NCI-H1694 (cell line): ENCODE data around the gene TTC39A.

Source experiments
- DNase-seq: peaks from one replicate; lab custom pipeline; 2025; lab: John Stamatoyannopoulos, UW

Gene TTC39A

DNA sequence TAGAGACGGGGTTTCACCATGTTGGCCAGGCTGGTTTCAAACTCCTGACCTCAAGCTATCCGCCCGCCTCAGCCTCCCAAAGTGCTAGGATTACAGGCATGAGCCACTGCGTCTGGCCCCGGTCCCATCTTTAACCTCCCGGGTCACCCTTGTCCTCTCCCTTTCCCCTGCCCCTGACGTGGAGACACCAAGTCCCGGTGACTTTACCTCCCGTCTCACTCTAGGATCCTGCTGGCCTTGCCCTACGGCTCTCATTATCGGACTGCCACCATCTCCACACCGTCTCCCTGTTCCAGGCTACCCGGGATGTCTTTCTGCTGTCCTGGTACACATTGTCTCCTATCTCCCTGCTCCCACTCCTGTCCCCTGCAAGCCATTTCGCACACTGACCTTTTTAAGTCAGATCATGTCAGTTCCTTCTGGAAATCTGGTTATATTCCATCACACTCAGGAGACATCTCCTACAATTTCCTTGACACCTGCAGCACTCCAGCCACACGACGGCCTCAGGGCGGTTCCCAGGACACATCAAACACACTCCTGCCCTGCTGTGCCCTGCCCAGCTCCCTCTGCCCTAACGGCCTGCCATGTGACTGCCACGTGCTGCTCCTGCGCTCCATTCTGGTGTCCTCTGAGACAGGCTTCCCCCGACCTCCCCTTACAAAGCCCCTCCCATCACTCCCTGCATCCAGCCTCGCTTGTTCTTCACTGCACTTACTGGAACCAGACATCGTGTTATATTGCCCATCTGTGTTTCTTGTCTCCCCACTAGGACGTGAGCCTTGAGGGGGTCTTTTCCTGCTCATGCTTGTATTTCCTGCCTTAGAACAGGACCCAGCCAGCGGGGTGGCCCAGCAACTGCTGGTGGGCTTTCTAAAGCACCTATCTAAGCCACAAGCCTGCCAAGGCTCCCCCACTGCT is 32.7 kb downstream of the TTC39A start:
- no peak for DNase-seq

DNA sequence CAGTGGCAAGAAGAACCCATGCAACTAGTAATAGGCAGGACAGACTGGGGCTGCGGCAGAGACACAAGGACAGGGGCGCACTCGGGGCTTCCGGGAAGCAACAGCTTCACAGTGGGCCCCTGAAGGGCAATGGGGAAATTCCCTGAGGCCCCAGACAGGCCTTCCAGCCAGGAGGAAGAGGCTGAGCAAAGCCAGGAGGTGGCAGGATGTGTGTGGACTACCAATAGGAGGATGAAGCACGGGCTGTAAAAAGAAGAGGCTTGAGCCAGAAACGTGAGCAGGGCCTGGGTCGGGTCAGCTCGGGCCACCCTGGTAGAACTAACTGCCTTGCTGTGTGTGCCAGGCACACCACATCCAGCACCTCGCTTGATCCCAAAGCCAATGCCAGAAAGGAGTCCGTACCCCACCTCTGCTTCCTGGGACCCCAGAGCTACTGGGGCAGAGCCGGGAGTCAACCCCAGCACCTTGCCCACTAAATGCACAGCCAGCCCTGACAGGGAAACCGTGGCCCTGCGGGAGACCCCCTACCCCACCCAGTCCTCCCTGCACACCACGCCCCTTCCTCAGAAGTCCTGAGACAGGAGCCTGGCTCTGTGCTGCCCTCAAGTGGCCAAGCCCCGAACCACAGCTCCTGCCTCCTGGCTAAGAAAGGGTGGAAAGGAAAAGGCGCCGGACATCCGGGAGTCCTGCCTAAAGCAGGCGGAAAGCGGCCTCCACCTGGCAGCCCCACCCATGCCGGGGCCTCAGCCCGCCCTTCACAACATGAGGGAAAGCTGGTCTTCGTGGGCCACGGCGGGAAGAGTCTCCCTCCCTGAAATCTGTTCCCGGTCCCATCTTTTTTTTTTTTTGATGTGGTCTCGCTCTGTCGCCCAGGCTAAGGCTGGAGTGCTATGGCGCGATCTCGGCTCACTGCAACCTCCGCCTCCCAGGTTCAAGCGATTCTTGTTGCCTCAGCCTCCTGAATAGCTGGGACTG is 33.7 kb downstream of the TTC39A start:
- peak; percentile 93 for DNase-seq

GRCh38 chr1:51295926-51296325 is 34.4 kb downstream of the TTC39A start:
- DNase-seq = no peak

GRCh38 chr1:51294566-51295184 is 35.7 kb downstream of the TTC39A start:
- no peak for DNase-seq

GRCh38 chr1:51293898-51294515 is 36.4 kb downstream of the TTC39A start:
- DNase-seq = no peak

DNA sequence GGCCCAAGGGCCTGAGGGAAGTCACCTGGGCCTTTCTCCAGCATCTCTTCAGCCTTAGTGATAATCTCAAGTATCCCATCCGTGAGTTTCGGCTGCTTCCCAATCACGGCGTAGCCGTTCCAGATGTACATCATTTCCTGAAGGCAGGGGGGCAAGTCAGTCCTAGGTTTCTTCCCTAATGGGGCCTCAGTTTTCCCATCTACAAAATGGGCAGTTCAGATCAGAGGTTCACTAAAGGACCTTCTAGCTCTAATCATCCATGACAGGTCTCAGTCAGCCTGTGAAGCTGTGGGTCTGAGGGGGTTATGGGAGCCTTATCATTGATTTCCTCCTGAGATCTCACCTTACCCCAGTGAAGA is 39.9 kb downstream of the TTC39A start:
- DNase-seq = no peak

- DNase-seq = no peak
These were observed 40.5 kb downstream of the TTC39A start for GRCh38 chr1:51289676-51290488.

- no peak for DNase-seq
These were observed 41.8 kb downstream of the TTC39A start for GRCh38 chr1:51288578-51288977.

- DNase-seq = no peak
These were observed 42.4 kb downstream of the TTC39A start for GRCh38 chr1:51287966-51288365.

- DNase-seq = no peak
These were observed 45.3 kb downstream of the TTC39A start for GRCh38 chr1:51285055-51285454.

GRCh38 chr1:51284487-51284954 is 45.8 kb downstream of the TTC39A start:
- DNase-seq = no peak

GRCh38 chr1:51283979-51284378 is 46.4 kb downstream of the TTC39A start:
- DNase-seq = no peak

DNA sequence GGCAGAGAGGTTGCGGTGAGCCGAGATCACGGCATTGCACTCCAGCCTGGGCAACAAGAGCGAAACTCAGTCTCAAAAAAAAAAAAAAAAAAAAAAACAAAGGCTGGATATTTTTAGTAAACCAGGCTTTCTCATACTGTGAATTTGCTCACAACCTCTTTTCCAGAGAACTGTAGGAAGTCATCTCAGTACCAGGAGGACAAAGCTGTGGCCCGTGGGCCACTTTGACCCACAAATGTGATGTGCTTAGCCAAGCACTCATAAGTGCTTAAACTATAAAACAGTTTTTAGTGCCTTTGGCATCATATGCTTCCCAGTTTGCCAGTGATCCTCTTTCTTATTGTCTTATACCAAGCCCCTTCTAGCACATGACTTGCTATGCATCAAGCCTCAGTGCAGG is 47.8 kb downstream of the TTC39A start:
- DNase-seq = no peak

GRCh38 chr1:51281807-51282206 is 48.6 kb downstream of the TTC39A start:
- DNase-seq = no peak

GRCh38 chr1:51280321-51280978 is 49.9 kb downstream of the TTC39A start:
- DNase-seq = no peak

GRCh38 chr1:51276286-51276685 is 54.1 kb downstream of the TTC39A start:
- no peak for DNase-seq

GRCh38 chr1:51274676-51275075 is 55.7 kb downstream of the TTC39A start:
- DNase-seq = no peak

DNA sequence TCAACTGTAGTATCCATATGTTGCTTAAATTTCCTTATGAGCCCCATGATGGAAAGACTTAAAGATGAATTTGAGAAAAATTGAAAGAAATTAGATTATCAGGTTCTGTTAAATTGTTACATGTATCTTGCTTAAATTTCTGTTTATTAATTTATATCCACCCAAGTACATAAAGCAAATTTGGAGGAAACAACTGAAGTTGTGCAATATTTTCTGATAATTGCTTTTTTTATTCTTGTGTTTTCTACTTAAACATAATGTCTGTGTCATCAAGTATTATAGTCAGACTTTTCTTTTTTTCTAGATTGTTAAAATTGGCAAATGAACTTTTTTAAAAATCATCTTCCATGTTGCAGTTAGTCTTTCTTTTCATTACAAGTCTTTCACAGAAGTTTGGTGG is 57.4 kb downstream of the TTC39A start:
- DNase-seq = no peak

DNA sequence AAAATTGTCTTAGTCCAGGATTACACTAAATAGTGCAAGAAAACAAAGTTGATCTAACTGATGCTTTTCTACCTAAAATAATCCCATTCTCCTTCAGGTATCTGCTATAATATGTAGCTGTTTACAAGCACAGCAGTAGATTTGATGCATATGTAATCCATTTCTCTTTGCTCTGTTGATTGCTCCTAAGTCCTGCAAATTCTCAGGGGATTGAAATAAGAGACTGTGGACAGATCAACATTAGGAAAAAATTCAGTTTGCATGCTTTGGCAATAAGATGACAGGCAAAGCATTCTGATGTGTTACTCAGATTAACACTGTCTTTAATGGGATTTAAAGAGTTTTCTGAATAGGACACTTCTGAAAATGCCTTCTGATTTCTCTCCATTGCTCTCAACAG is 59.6 kb downstream of the TTC39A start:
- no peak for DNase-seq

DNA sequence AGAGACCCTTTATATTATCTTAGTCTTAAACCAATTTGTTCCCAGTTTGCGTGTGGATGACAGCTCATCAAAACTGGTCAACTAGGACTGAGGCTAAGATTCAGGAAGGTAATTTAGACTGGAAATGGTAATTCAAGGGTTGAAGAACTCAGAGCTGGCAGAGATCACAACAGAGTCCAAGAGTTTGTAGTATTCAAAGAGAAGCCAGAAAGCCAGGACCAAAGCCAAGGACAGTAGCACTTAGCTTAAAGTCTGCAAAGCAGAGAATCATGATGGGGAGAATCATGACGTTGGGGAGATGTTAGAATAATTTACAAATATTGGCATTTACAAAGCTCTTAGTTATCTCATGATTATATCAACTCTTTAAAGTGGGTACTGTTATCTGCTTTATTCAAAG is 61.7 kb downstream of the TTC39A start:
- DNase-seq = no peak
